Retinal pigment epithelial cell (primary cell): ENCODE data around the gene FSTL4.

Source experiments
- DNase-seq: peaks from one replicate; pipeline ENCODE4 v3.0.0-alpha.2; 2010; ENCODE audit warnings: low read depth
- H3K4me3 ChIP-seq: 2 replicates; pipeline ENCODE4 v1.5.1; 2011; ENCODE audit warnings: mild to moderate bottlenecking, low read length, control low read depth, moderate library complexity
- CTCF ChIP-seq: conservative IDR thresholded peaks from 2 replicates; pipeline ENCODE4 v1.5.1; 2011; ENCODE audit warnings: low read depth, low read length, control low read depth, inconsistent platforms

Gene FSTL4

DNA sequence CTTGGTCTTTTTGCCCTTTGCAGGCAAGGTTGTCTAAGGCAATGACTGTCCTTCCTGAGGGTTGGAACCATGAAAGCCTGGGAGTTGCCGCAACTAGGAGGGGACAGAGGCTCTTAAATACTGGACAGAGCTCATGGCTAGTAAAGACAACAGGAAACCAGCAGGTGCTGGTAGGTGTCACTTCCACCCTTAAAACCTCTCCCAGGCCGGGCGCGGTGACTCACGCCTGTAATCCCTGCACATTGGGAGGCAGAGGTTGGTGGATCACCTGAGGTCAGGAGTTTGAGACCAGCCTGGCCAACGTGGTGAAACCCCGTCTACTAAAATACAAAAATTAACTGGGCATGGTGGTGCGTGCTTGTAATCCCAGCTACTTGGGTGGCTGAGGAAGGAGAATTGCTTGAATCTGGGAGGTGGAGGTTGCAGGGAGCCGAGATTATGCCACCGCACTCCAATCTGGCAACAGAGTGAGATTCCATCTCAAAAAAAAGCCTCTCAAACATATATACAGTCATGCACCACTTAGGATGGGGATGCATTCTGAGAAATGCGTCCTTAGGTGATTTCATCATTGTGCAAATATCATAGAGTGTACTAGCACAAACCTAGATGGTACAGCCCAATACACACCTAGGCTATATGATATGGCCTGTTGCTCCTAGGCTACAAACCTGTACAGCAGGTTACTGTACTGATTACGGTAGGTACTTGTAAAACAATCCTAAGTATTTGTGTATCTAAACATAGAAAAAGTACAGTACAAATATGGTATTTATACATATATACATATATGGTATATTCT, 457.9 kb downstream of the FSTL4 start:
- no peak for TF ChIP-seq CTCF
- no peak for DNase-seq
- no peak overlapping the region for H3K4me3 ChIP-seq

- no peak for DNase-seq
- TF ChIP-seq CTCF: no peak
- no peak overlapping the region for H3K4me3 ChIP-seq
These were observed 461.3 kb downstream of the FSTL4 start for GRCh38 chr5:133150909-133151544.

GRCh38 chr5:133149345-133149744, 463.0 kb downstream of the FSTL4 start:
- no peak overlapping the region for H3K4me3 ChIP-seq
- no peak for DNase-seq
- no peak for TF ChIP-seq CTCF

- no peak overlapping the region for H3K4me3 ChIP-seq
- DNase-seq: no peak
- TF ChIP-seq CTCF: no peak
These were observed 464.4 kb downstream of the FSTL4 start for GRCh38 chr5:133147815-133148567.

- peak; percentile 0 for DNase-seq
- H3K4me3 ChIP-seq: no peak overlapping the region
- no peak for TF ChIP-seq CTCF
These were observed 464.9 kb downstream of the FSTL4 start for GRCh38 chr5:133147411-133147810.
